Left colon (tissue), 2 donors: ENCODE results near the gene PNPLA7. TPM values are rescaled to one million over a fixed set of nuclear protein-coding genes. Genes with fewer than 3 reads are reported as not detected.

Experiments used
- ATAC-seq: fragments of 200-7000 bp; cut with Tn5 transposase; one replicate; pipeline ENCODE4 v1.9.1; 2020; ENCODE audit warnings: mild to moderate bottlenecking, moderate library complexity
- DNase-seq, 2 donors: peaks; one replicate each; pipeline ENCODE4 v3.0.0-alpha.2; 2020
- intact Hi-C, 2 donors: fragments of 100-400 bp; cut with DNase I in 1 of 2; cut with micrococcal nuclease in 1 of 2; formaldehyde crosslinking; loops; one replicate each; pipeline versions ENCODE4 v1.11.2 to v1.14.0; 2022; cut with DNase I, micrococcal nuclease
- total RNA-seq, 2 donors: library from RNA; stranded (reverse); fragmentation: NEBNext Ultra II Directional; extraction: Animal tissue kit (Norgen Biotek cat#: 25700); gene quantifications; one replicate each; pipeline ENCODE4 v1.2.1, GENCODE V29; 2021
- donor health status: DM: no; HTN: no; CAD: no.
- donor health status: DM: yes; HTN: yes; CAD: no.

The PNPLA7 gene
- total RNA-seq, 2 donors from 2014 or later = 18.4 to 22.4 TPM

GRCh38 chr9:137502008-137502911 is 47.9 kb downstream of the PNPLA7 start:
- DNase-seq (no peak), ATAC-seq (no peak)
- intact Hi-C loops = no loop called here

DNA sequence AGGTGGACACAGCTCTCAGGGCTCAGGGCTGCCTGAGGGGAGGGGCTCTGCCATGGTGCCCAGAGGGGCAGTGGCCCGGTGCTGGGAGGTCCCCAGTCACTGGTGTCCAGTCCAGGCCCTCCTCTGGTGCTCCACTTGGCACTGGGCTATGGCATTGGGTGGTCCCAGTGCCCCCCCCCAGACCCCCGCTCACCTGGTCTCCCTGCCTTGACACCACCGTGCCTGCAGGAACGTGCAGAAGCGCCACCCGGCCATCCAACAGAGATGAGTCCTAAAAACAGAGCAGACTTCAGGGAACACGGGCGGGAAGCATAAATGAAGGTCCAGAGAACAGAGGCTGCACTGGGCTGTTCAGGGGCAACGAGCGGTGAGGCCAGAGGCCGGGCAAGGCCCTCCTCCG is 48.7 kb downstream of the PNPLA7 start:
- intact Hi-C loops = no loop called here
- ATAC-seq = no peak

DNA sequence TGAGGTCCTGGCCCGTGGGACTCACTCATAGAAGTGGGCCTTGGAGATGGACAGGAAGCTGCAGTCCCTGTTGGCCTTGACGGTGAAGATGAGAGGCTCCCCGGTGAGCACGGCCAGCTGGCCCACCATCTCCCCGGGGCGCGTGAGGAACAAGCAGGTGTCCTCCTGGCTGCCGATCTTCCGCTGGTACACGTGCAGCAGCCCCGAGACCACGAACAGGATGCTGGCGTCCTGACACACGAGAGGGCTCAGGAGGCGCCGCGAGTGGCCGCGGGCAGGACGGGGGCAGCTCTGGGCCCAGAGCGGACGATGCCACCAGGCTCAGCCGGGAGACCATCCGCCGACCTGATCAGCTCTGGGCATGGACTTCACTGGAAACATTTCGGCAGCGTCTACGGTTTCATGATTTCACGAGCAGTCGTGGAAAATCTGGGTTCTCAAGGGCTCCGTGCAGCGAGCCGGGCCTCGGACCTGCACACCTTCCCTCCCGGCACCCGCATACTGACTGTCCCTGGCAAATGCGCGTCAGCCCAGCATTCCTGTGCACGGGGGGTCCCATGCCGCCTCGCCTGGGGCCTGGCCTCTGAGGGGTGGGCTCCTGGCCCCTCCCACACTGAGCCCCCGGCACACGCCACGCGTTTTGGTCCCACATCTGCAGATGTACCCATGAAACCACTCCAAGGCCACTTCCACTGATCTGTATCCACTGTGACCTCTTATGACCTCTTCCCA is 49.4 kb downstream of the PNPLA7 start:
- intact Hi-C loops = no loop called here
- DNase-seq (no peak), ATAC-seq (no peak)

More for the DNA sequence above, 48.7 kb downstream of the PNPLA7 start:
- no peak for DNase-seq

- no peak for ATAC-seq
- intact Hi-C loops = no loop called here
- no peak for DNase-seq
Observed at GRCh38 chr9:137499858-137500661, 50.1 kb downstream of the PNPLA7 start.

DNA sequence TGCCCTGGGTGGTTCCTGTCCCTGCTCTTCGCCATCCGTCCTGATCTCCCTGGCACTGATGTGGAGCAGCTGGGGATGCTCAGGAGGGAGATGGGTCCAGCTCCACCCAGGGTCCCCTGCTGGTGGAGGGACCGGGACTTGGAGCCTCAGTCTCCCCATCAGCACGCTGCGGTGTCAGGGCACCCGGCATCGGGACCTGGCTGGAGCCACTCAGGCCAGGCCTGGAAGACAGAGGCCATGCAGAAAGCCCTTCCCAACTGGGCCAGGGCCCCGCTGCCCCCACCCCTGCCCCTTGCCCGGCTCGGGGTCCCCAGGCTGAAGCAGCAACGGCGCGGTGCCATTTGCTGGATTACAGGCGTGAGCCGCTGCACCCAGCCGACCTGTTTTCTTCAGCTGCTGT is 50.8 kb downstream of the PNPLA7 start:
- no peak for DNase-seq
- ATAC-seq = no peak
- intact Hi-C loops = no loop called here

- intact Hi-C loops = no loop called here
- DNase-seq (no peak), ATAC-seq (no peak)
Observed at GRCh38 chr9:137498720-137499150, 51.5 kb downstream of the PNPLA7 start.

GRCh38 chr9:137497921-137498719 is 52.1 kb downstream of the PNPLA7 start:
- DNase-seq (peak in 1 of 2 donors; percentile 59), ATAC-seq (peak; percentile 56)
- intact Hi-C loops = no loop called here

GRCh38 chr9:137496601-137497375 is 53.4 kb downstream of the PNPLA7 start:
- DNase-seq (no peak), ATAC-seq (no peak)
- intact Hi-C loops = no loop called here

DNA sequence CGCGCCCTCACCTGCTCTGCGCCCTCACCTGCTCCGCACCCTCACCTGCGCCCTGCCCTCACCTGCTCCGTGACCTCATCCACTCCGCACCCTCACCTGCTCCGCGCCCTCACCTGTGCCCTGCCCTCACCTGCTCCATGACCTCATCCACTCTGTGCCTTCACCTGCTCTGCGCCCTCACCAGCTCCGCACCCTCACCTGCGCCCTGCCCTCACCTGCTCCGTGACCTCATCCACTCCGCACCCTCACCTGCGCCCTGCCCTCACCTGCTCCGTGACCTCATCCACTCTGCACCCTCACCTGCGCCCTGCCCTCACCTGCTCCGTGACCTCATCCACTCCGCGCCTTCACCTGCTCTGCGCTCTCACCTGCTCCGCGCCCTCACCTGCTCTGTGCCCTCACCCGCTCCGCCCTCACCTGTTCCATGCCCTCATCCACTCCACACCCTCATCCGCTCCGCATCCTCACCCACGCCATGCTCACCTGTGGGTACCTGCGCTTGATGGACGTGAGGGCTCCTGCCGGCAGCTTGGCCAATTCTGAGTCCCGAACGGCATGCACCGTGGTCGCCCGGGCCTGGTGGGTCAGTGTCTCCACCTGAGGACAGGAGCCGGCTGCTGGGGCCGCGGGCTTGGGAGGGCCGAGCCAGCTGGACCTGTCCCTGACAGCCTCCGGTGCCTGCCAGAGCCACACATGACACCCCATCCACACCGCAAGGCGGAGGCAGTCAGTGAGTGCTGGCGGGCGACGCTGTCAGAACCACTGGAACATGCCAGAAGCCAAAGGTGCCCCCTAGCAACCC is 55.5 kb downstream of the PNPLA7 start:
- peak; percentile 50 to 51 for DNase-seq
- peak; percentile 66 for ATAC-seq
- intact Hi-C loops = no loop called here

- intact Hi-C loops = no loop called here
- DNase-seq (peak; percentile 63 to 69), ATAC-seq (peak; percentile 73)
Observed at GRCh38 chr9:137494104-137494544, 56.1 kb downstream of the PNPLA7 start.

DNA sequence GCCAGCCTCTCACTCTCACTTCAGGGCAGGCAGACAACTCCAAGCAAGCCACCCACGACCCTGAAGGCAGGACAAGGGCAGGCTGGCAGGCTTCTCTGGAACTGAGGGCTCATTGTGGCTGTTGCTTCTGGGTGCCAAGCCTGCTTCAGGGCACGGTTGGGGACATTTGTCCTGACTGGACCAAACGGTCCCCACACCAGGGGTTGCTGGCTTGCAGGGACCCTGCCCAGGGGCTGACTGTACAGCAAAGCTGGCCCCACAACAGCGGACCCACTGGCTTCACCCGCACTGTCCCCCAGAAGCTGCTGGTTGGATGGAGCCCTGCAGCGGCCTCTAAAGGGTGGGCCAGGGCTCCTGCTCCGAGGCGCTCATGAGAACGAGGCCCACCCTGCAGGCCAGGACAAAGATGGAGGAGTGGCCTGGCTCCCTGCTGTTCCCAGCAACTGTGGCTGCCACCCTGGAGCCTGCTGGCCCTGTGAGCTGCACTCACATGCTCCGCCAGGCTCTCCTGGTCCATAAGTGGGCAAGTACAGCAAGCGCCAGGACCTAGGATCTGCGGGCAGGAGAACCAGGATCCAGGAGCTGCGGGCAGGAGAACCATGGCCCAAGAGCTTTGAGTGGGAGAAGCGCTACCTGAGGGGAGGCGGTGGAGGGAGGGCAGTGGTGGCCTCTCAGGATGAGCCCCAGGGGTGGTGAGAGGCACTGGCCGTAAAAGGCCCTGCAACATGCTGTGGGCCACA is 56.7 kb downstream of the PNPLA7 start:
- DNase-seq (no peak), ATAC-seq (no peak)
- intact Hi-C loops = no loop called here

DNA sequence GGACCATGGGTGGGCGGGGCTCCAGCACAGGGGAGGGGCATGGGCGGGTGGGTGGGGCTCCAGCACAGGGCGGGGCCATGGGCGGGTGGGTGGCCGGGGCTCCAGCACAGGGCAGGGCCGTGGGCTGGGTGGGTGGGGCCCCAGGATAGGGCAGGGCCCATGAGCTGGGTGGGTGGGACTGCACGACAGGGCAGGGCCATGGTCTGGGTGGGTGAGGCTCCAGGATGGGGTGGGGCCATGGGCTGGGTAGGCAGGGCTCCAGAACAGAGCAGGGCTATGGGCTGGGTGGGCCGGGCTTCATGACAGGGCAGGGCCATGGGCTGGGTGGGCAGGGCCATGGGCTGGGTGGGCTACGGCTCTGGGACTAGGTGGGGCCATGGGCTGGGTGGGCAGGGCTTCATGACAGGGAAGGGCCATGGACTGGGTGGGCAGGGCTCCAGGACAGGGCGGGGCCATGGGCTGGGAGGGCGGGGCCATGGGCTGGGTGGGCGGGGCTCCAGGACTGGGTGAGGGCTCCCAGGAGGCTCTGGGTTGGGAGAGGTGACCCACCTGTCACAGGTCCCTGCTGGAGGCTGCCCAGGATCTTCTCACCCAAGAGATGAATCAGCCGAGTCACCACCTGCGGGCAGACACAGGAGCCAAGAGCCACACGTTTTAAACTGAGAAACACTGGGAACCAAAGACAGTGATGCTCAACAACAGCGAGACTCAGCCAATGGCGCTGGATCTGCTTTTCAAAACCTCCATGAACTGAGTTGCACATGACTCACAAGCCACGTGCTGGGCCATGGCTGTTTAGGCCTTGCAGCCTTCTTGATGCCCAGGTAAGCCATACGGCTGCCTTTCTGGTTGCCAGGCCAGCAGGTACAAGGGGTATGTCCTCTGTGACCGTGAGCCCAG is 57.5 kb downstream of the PNPLA7 start:
- peak; percentile 56 to 59 for DNase-seq
- intact Hi-C loops = no loop called here
- ATAC-seq = peak; percentile 63

DNA sequence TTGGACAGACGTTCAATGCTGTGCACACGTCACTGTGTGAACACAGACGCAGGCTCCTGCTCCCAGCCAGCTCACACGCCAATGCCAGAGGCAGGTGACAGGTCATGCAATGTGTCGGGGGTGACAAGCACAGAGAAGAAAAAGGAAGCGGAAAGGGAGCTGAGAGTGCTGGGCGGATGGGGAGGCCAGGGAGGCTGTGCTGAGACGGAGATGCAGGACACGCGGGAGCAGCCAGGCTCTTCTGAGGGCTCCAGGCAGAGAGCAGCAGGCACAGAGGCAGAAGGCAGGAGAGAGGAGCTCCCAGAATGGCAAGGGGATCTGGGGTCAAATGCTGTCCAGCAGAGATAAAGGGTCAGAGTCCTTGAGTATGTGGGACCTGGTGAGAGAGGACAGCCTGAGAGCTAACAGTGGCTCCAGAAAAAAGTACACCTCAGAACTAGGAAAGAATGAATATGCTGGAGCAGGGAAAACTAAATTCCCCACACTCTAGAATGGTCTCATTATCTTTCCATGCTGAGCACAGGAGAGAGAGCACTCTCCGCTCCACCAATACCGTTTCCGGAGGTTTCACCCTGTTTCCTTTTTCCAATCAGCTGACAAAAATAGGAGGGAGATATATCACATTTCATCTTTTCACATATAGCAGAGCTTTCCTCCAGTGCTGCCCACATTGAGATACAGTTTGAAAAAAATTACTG is 58.3 kb downstream of the PNPLA7 start:
- DNase-seq (no peak), ATAC-seq (no peak)
- intact Hi-C loops = no loop called here

GRCh38 chr9:137490532-137491186 is 59.5 kb downstream of the PNPLA7 start:
- no peak for DNase-seq
- ATAC-seq = no peak
- intact Hi-C loops = no loop called here
